ENCODE data around the gene MYH15.

MYH15 gene

GRCh38 chr3:108396336-108396735, 114.1 kb downstream of the MYH15 start:
- H3K27me3 ChIP-seq (ENCODE audit: control insufficient read depth in 1 of 2, insufficient read depth in 2 of 2, low read length in 2 of 2): no peaks in the 10 kb centered on the region
- H3K9ac ChIP-seq (ENCODE audit: low read length): no peak overlapping the region
- H3K27ac ChIP-seq (ENCODE audit: low read depth, low read length): no peak overlapping the region
- no peak overlapping the region for H3K4me3 ChIP-seq (ENCODE audit: low read depth in 1 of 2, low read length in 2 of 2)
- no peaks in the 10 kb centered on the region for H3K4me1 ChIP-seq (ENCODE audit: insufficient read depth, low read length)
- H3K9me3 ChIP-seq (ENCODE audit: low read length): no peaks in the 10 kb centered on the region
- H3K36me3 ChIP-seq (ENCODE audit: insufficient read depth, low read length): no peaks in the 10 kb centered on the region

GRCh38 chr3:108394563-108394962, 115.8 kb downstream of the MYH15 start:
- no peak overlapping the region for H3K4me3 ChIP-seq (ENCODE audit: low read depth in 1 of 2, low read length in 2 of 2)
- no peaks in the 10 kb centered on the region for H3K4me1 ChIP-seq (ENCODE audit: insufficient read depth, low read length)
- no peak overlapping the region for H3K27ac ChIP-seq (ENCODE audit: low read depth, low read length)
- no peak overlapping the region for H3K9ac ChIP-seq (ENCODE audit: low read length)
- H3K27me3 ChIP-seq (ENCODE audit: control insufficient read depth in 1 of 2, insufficient read depth in 2 of 2, low read length in 2 of 2): no peaks in the 10 kb centered on the region
- H3K36me3 ChIP-seq (ENCODE audit: insufficient read depth, low read length): no peaks in the 10 kb centered on the region
- no peaks in the 10 kb centered on the region for H3K9me3 ChIP-seq (ENCODE audit: low read length)

GRCh38 chr3:108394016-108394415, 116.4 kb downstream of the MYH15 start:
- Histone ChIP-seq H3K36me3 (ENCODE audit: insufficient read depth, low read length) (no peaks in the 10 kb centered on the region), H3K9ac (ENCODE audit: low read length) (no peak overlapping the region), H3K27me3 (ENCODE audit: control insufficient read depth in 1 of 2, insufficient read depth in 2 of 2, low read length in 2 of 2) (no peaks in the 10 kb centered on the region), H3K4me1 (ENCODE audit: insufficient read depth, low read length) (no peaks in the 10 kb centered on the region), H3K4me3 (ENCODE audit: low read depth in 1 of 2, low read length in 2 of 2) (no peak overlapping the region), H3K27ac (ENCODE audit: low read depth, low read length) (no peak overlapping the region), H3K9me3 (ENCODE audit: low read length) (no peaks in the 10 kb centered on the region)

GRCh38 chr3:108393128-108393900, 117.1 kb downstream of the MYH15 start:
- no peaks in the 10 kb centered on the region for H3K36me3 ChIP-seq (ENCODE audit: insufficient read depth, low read length)
- H3K4me3 ChIP-seq (ENCODE audit: low read depth in 1 of 2, low read length in 2 of 2): no peak overlapping the region
- H3K27me3 ChIP-seq (ENCODE audit: control insufficient read depth in 1 of 2, insufficient read depth in 2 of 2, low read length in 2 of 2): no peaks in the 10 kb centered on the region
- no peaks in the 10 kb centered on the region for H3K9me3 ChIP-seq (ENCODE audit: low read length)
- H3K9ac ChIP-seq (ENCODE audit: low read length): no peak overlapping the region
- no peaks in the 10 kb centered on the region for H3K4me1 ChIP-seq (ENCODE audit: insufficient read depth, low read length)
- no peak overlapping the region for H3K27ac ChIP-seq (ENCODE audit: low read depth, low read length)

- no peaks in the 10 kb centered on the region for H3K4me1 ChIP-seq (ENCODE audit: insufficient read depth, low read length)
- no peaks in the 10 kb centered on the region for H3K27me3 ChIP-seq (ENCODE audit: control insufficient read depth in 1 of 2, insufficient read depth in 2 of 2, low read length in 2 of 2)
- no peak overlapping the region for H3K9ac ChIP-seq (ENCODE audit: low read length)
- no peaks in the 10 kb centered on the region for H3K36me3 ChIP-seq (ENCODE audit: insufficient read depth, low read length)
- H3K4me3 ChIP-seq (ENCODE audit: low read depth in 1 of 2, low read length in 2 of 2): no peak overlapping the region
- H3K9me3 ChIP-seq (ENCODE audit: low read length): no peaks in the 10 kb centered on the region
- no peak overlapping the region for H3K27ac ChIP-seq (ENCODE audit: low read depth, low read length)
Measured at GRCh38 chr3:108391917-108392593, 118.3 kb downstream of the MYH15 start.

GRCh38 chr3:108389372-108389771, 121.0 kb downstream of the MYH15 start:
- H3K4me1 ChIP-seq (ENCODE audit: insufficient read depth, low read length): no peaks in the 10 kb centered on the region
- H3K27me3 ChIP-seq (ENCODE audit: control insufficient read depth in 1 of 2, insufficient read depth in 2 of 2, low read length in 2 of 2): no peaks in the 10 kb centered on the region
- no peaks in the 10 kb centered on the region for H3K9me3 ChIP-seq (ENCODE audit: low read length)
- H3K9ac ChIP-seq (ENCODE audit: low read length): no peak overlapping the region
- H3K36me3 ChIP-seq (ENCODE audit: insufficient read depth, low read length): no peaks in the 10 kb centered on the region
- no peak overlapping the region for H3K4me3 ChIP-seq (ENCODE audit: low read depth in 1 of 2, low read length in 2 of 2)
- H3K27ac ChIP-seq (ENCODE audit: low read depth, low read length): no peak overlapping the region

- Histone ChIP-seq H3K4me1 (ENCODE audit: insufficient read depth, low read length) (no peaks in the 10 kb centered on the region), H3K27me3 (ENCODE audit: control insufficient read depth in 1 of 2, insufficient read depth in 2 of 2, low read length in 2 of 2) (no peaks in the 10 kb centered on the region), H3K36me3 (ENCODE audit: insufficient read depth, low read length) (no peaks in the 10 kb centered on the region), H3K9me3 (ENCODE audit: low read length) (no peaks in the 10 kb centered on the region), H3K27ac (ENCODE audit: low read depth, low read length) (no peak overlapping the region), H3K4me3 (ENCODE audit: low read depth in 1 of 2, low read length in 2 of 2) (no peak overlapping the region), H3K9ac (ENCODE audit: low read length) (no peak overlapping the region)
Measured at GRCh38 chr3:108388136-108389132, 122.0 kb downstream of the MYH15 start.

- Histone ChIP-seq H3K9ac (ENCODE audit: low read length) (no peak overlapping the region), H3K36me3 (ENCODE audit: insufficient read depth, low read length) (no peaks in the 10 kb centered on the region), H3K4me3 (ENCODE audit: low read depth in 1 of 2, low read length in 2 of 2) (no peak overlapping the region), H3K4me1 (ENCODE audit: insufficient read depth, low read length) (no peaks in the 10 kb centered on the region), H3K27ac (ENCODE audit: low read depth, low read length) (no peak overlapping the region), H3K9me3 (ENCODE audit: low read length) (no peaks in the 10 kb centered on the region), H3K27me3 (ENCODE audit: control insufficient read depth in 1 of 2, insufficient read depth in 2 of 2, low read length in 2 of 2) (no peaks in the 10 kb centered on the region)
Measured at GRCh38 chr3:108387063-108387462, 123.3 kb downstream of the MYH15 start.

- Histone ChIP-seq H3K36me3 (ENCODE audit: insufficient read depth, low read length) (no peaks in the 10 kb centered on the region), H3K27me3 (ENCODE audit: control insufficient read depth in 1 of 2, insufficient read depth in 2 of 2, low read length in 2 of 2) (no peaks in the 10 kb centered on the region), H3K4me1 (ENCODE audit: insufficient read depth, low read length) (no peaks in the 10 kb centered on the region), H3K9ac (ENCODE audit: low read length) (no peak overlapping the region), H3K27ac (ENCODE audit: low read depth, low read length) (no peak overlapping the region), H3K4me3 (ENCODE audit: low read depth in 1 of 2, low read length in 2 of 2) (no peak overlapping the region), H3K9me3 (ENCODE audit: low read length) (no peaks in the 10 kb centered on the region)
Measured at GRCh38 chr3:108383306-108383705, 127.1 kb downstream of the MYH15 start.

GRCh38 chr3:108381529-108382140, 128.8 kb downstream of the MYH15 start:
- Histone ChIP-seq H3K36me3 (ENCODE audit: insufficient read depth, low read length) (no peaks in the 10 kb centered on the region), H3K4me3 (ENCODE audit: low read depth in 1 of 2, low read length in 2 of 2) (no peak overlapping the region), H3K9me3 (ENCODE audit: low read length) (no peaks in the 10 kb centered on the region), H3K4me1 (ENCODE audit: insufficient read depth, low read length) (no peaks in the 10 kb centered on the region), H3K27me3 (ENCODE audit: control insufficient read depth in 1 of 2, insufficient read depth in 2 of 2, low read length in 2 of 2) (no peaks in the 10 kb centered on the region), H3K27ac (ENCODE audit: low read depth, low read length) (no peak overlapping the region), H3K9ac (ENCODE audit: low read length) (no peak overlapping the region)

Data from muscle layer of colon (tissue), 2 donors.